Activated CD4-positive, CD25-positive, alpha-beta regulatory T cell treated with anti-CD3 and anti-CD28 coated beads, Interleukin-2, amount 50 U/mL, for 24 hours (primary cell): ENCODE data around the gene IRS4.

Experiments
- ATAC-seq, 2 donors: fragments of 150-1000 bp; cut with Tn5 transposase; one replicate each; pipeline ENCODE4 v1.10.0; 2021; ENCODE audit warnings: mild to moderate bottlenecking in 1 of 2, moderate library complexity in 1 of 2

IRS4 gene

GRCh38 chrX:108736509-108737479 lies at the start of gene IRS4:
TSS of gene IRS4 (minus strand) at chrX:108736563.
- no peak for ATAC-seq

GRCh38 chrX:108772549-108772948 lies 36.2 kb upstream of the IRS4 start:
- ATAC-seq = no peak

GRCh38 chrX:108763559-108763958 lies 27.2 kb upstream of the IRS4 start:
- no peak for ATAC-seq

- ATAC-seq = no peak
Observed at GRCh38 chrX:108740299-108740774, 4.0 kb upstream of the IRS4 start.

GRCh38 chrX:108737754-108738153 lies 1.4 kb upstream of the IRS4 start:
- ATAC-seq = no peak

GRCh38 chrX:108735679-108736508 lies 469 bp downstream of the IRS4 start:
- no peak for ATAC-seq

- no peak for ATAC-seq
Observed at GRCh38 chrX:108735091-108735678, 1.2 kb downstream of the IRS4 start.

- no peak for ATAC-seq
Observed at GRCh38 chrX:108734426-108734825, 1.9 kb downstream of the IRS4 start.

GRCh38 chrX:108732630-108733321 lies 3.6 kb downstream of the IRS4 start:
- no peak for ATAC-seq

GRCh38 chrX:108731153-108731552 lies 5.2 kb downstream of the IRS4 start:
- no peak for ATAC-seq

- no peak for ATAC-seq
Observed at GRCh38 chrX:108726748-108727147, 9.6 kb downstream of the IRS4 start.

GRCh38 chrX:108722561-108722960 lies 13.8 kb downstream of the IRS4 start:
- ATAC-seq = no peak

GRCh38 chrX:108712886-108713285 lies 23.5 kb downstream of the IRS4 start:
- ATAC-seq = no peak

GRCh38 chrX:108704839-108705238 lies 31.5 kb downstream of the IRS4 start:
- ATAC-seq = no peak

- no peak for ATAC-seq
Observed at GRCh38 chrX:108702530-108702929, 33.8 kb downstream of the IRS4 start.

- no peak for ATAC-seq
Observed at GRCh38 chrX:108701633-108702032, 34.7 kb downstream of the IRS4 start.

- ATAC-seq = no peak
Observed at GRCh38 chrX:108699368-108699767, 37.0 kb downstream of the IRS4 start.

GRCh38 chrX:108696690-108697089 lies 39.7 kb downstream of the IRS4 start:
- ATAC-seq = no peak
